ENCODE measurements around the gene EHMT2. TPM values are rescaled to one million over a fixed set of nuclear protein-coding genes. Genes with fewer than 3 reads are reported as not detected.
A peak's percentile ranks its signal among the peaks of the same experiment; 100 is the strongest.

EHMT2 gene
- total RNA-seq, 1 donor from 2014 or later = 53.4 TPM

GRCh38 chr6:31901953-31902643 lies 4.6 kb upstream of the EHMT2 start, which contains the start of gene ZBTB12:
Gene ZBTB12, minus strand, starts transcription at chr6:31902086. Its CDS starts 781 bp downstream, at chr6:31901305.
- Mint-ChIP-seq H3K4me1 (ENCODE audit: unreplicated experiment) (peaks cover 11% of the 10 kb centered on the region), H3K36me3 (ENCODE audit: low read depth, unreplicated experiment) (no peaks in the 10 kb centered on the region), H3K27ac (ENCODE audit: unreplicated experiment) (peak within 1 kb of the TSS; percentile 42), H3K4me3 (ENCODE audit: unreplicated experiment) (peak within 1 kb of the TSS; percentile 95), H3K27me3 (ENCODE audit: unreplicated experiment) (peaks cover 11% of the 10 kb centered on the region), H3K9me3 (ENCODE audit: unreplicated experiment) (no peaks in the 10 kb centered on the region)
- TF ChIP-seq, protein P1, sequence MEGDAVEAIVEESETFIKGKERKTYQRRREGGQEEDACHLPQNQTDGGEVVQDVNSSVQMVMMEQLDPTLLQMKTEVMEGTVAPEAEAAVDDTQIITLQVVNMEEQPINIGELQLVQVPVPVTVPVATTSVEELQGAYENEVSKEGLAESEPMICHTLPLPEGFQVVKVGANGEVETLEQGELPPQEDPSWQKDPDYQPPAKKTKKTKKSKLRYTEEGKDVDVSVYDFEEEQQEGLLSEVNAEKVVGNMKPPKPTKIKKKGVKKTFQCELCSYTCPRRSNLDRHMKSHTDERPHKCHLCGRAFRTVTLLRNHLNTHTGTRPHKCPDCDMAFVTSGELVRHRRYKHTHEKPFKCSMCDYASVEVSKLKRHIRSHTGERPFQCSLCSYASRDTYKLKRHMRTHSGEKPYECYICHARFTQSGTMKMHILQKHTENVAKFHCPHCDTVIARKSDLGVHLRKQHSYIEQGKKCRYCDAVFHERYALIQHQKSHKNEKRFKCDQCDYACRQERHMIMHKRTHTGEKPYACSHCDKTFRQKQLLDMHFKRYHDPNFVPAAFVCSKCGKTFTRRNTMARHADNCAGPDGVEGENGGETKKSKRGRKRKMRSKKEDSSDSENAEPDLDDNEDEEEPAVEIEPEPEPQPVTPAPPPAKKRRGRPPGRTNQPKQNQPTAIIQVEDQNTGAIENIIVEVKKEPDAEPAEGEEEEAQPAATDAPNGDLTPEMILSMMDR (IDR thresholded peaks at IDR 0.05; ENCODE audit: unreplicated experiment) = no peak
- peak; percentile 71 for DNase-seq (ENCODE audit: low spot score)

- Mint-ChIP-seq H3K27me3 (ENCODE audit: unreplicated experiment) (peaks cover 11% of the 10 kb centered on the region), H3K4me1 (ENCODE audit: unreplicated experiment) (peaks cover 12% of the 10 kb centered on the region), H3K9me3 (ENCODE audit: unreplicated experiment) (no peaks in the 10 kb centered on the region), H3K4me3 (ENCODE audit: unreplicated experiment) (peak overlapping the region; percentile 74), H3K27ac (ENCODE audit: unreplicated experiment) (no peak overlapping the region), H3K36me3 (ENCODE audit: low read depth, unreplicated experiment) (no peaks in the 10 kb centered on the region)
- no peak for DNase-seq (ENCODE audit: low spot score)
- TF ChIP-seq, protein P1 (IDR thresholded peaks at IDR 0.05; ENCODE audit: unreplicated experiment) = no peak
These were observed 4.0 kb upstream of the EHMT2 start for GRCh38 chr6:31901415-31901952.

- TF ChIP-seq, protein P1 (IDR thresholded peaks at IDR 0.05; ENCODE audit: unreplicated experiment) = no peak
- peaks cover 8% of the 10 kb centered on the region for H3K27me3 Mint-ChIP-seq (ENCODE audit: unreplicated experiment)
- no peaks in the 10 kb centered on the region for H3K9me3 Mint-ChIP-seq (ENCODE audit: unreplicated experiment)
- peak overlapping the region; percentile 73 for H3K4me3 Mint-ChIP-seq (ENCODE audit: unreplicated experiment)
- H3K27ac Mint-ChIP-seq (ENCODE audit: unreplicated experiment) = no peak overlapping the region
- no peaks in the 10 kb centered on the region for H3K36me3 Mint-ChIP-seq (ENCODE audit: low read depth, unreplicated experiment)
- no peak for DNase-seq (ENCODE audit: low spot score)
- H3K4me1 Mint-ChIP-seq (ENCODE audit: unreplicated experiment) = peaks cover 15% of the 10 kb centered on the region
These were observed 3.5 kb upstream of the EHMT2 start for GRCh38 chr6:31900917-31901414.

DNA sequence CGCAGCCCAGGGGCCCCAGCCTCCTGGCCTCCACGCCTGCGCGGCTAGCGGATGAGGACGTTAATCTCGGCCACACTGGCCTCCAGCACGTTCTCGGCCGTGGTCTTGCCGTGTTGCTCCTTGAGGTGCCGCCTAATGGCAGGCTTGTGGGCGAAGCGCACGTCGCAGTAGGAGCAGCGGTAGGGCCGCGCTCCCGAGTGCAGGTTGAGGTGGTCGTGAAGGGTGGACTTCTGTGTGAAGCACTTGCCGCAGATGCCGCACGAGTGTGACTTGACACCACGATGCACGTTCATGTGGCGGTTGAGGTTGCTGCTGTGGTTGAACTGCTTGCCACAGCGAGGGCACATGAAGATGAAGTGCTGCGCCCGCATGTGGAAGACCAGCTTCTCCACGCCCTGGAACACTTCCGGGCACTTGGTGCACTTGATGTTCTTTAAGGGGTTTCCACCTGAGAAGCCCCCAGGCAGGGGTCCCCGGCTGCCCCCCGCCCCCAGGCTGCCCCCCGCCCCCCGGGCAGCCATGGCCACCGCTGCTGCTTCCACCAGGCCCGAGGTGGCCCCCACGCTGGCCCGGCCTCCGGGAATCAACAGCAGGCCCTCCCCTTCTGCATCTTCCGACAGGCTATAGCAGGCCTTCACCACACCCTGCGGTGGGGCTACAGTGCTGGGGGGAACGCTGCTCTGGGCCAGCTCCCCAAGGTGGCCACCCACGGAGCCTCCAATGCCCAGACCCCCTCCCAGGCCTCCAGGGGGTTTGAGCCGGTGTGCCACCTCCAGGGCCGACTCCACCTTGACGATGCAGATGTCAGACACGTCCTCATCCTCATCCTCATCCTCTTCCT lies 2.6 kb upstream of the EHMT2 start:
- no peak for DNase-seq (ENCODE audit: low spot score)
- Mint-ChIP-seq H3K4me3 (ENCODE audit: unreplicated experiment) (no peak overlapping the region), H3K36me3 (ENCODE audit: low read depth, unreplicated experiment) (peaks cover 4% of the 10 kb centered on the region), H3K27me3 (ENCODE audit: unreplicated experiment) (peaks cover 8% of the 10 kb centered on the region), H3K27ac (ENCODE audit: unreplicated experiment) (no peak overlapping the region), H3K9me3 (ENCODE audit: unreplicated experiment) (no peaks in the 10 kb centered on the region), H3K4me1 (ENCODE audit: unreplicated experiment) (peaks cover 15% of the 10 kb centered on the region)
- TF ChIP-seq, protein P1 (IDR thresholded peaks at IDR 0.05; ENCODE audit: unreplicated experiment) = no peak
